Astrocyte (in vitro differentiated cells and primary cell): ENCODE measurements around the gene SLC17A1. TPM values are rescaled to one million over a fixed set of nuclear protein-coding genes. Genes with fewer than 3 reads are reported as not detected.

Experiments used
- DNase-seq: peaks from one replicate; pipeline ENCODE4 v3.0.0-alpha.2; 2010; ENCODE audit warnings: low read depth
- FAIRE-seq: peaks from 2 replicates; lab custom pipeline; 2011; peaks lifted over from hg19 to GRCh38; lab: Jason Lieb, UNC
- H2AFZ ChIP-seq: 2 replicates; pipeline ENCODE4 v1.6.0; 2012; ENCODE audit warnings: low read depth, low read length, inconsistent platforms
- H3K27ac ChIP-seq: 2 replicates; pipeline ENCODE4 v1.5.1; 2011; ENCODE audit warnings: low read depth, low read length, inconsistent platforms
- H3K27me3 ChIP-seq: 2 replicates; pipeline ENCODE4 v1.6.0; 2011; ENCODE audit warnings: low read length, inconsistent platforms; ENCODE audit not compliant: insufficient read depth
- H3K36me3 ChIP-seq: 2 replicates; pipeline ENCODE4 v1.5.1; 2011; ENCODE audit warnings: low read length, inconsistent platforms; ENCODE audit not compliant: insufficient read depth
- H3K4me1 ChIP-seq: 2 replicates; pipeline ENCODE4 v1.5.1; 2011; ENCODE audit warnings: low read length, inconsistent platforms; ENCODE audit not compliant: insufficient read depth
- H3K4me2 ChIP-seq: 2 replicates; pipeline ENCODE4 v1.6.0; 2012; ENCODE audit warnings: low read length, inconsistent platforms
- H3K4me3 ChIP-seq: 2 replicates; pipeline ENCODE4 v1.5.1; 2011; ENCODE audit warnings: low read depth, mild to moderate bottlenecking, low read length, inconsistent platforms; ENCODE audit not compliant: insufficient read depth
- H3K79me2 ChIP-seq: 2 replicates; pipeline ENCODE4 v1.6.0; 2012; ENCODE audit warnings: mild to moderate bottlenecking, low read length, inconsistent platforms; ENCODE audit not compliant: insufficient read depth
- H3K9ac ChIP-seq: 2 replicates; pipeline ENCODE4 v1.6.0; 2012; ENCODE audit warnings: mild to moderate bottlenecking, low read length, inconsistent platforms
- H3K9me3 ChIP-seq: 2 replicates; pipeline ENCODE4 v1.5.1; 2012; ENCODE audit warnings: low read depth, mild to moderate bottlenecking, low read length, inconsistent platforms; ENCODE audit not compliant: insufficient read depth
- H4K20me1 ChIP-seq: 2 replicates; pipeline ENCODE4 v1.6.0; 2012; ENCODE audit warnings: low read length, inconsistent platforms; ENCODE audit not compliant: insufficient read depth
- H3K27ac Mint-ChIP-seq: one replicate; pipeline ENCODE4 v1.8.0; 2021; ENCODE audit warnings: mild to moderate bottlenecking, mixed read lengths; ENCODE audit not compliant: unreplicated experiment
- H3K27me3 Mint-ChIP-seq: one replicate; pipeline ENCODE4 v1.8.0; 2021; ENCODE audit warnings: low read depth, mixed read lengths; ENCODE audit not compliant: unreplicated experiment
- H3K36me3 Mint-ChIP-seq: one replicate; pipeline ENCODE4 v1.8.0; 2021; ENCODE audit warnings: low read depth, mixed read lengths; ENCODE audit not compliant: unreplicated experiment
- H3K4me1 Mint-ChIP-seq: one replicate; pipeline ENCODE4 v1.8.0; 2021; ENCODE audit warnings: low read depth, mixed read lengths; ENCODE audit not compliant: unreplicated experiment
- H3K4me3 Mint-ChIP-seq: one replicate; pipeline ENCODE4 v1.8.0; 2021; ENCODE audit warnings: mild to moderate bottlenecking, moderate library complexity, mixed read lengths; ENCODE audit not compliant: unreplicated experiment
- H3K9me3 Mint-ChIP-seq: one replicate; pipeline ENCODE4 v1.8.0; 2021; ENCODE audit warnings: mild to moderate bottlenecking, mixed read lengths; ENCODE audit not compliant: unreplicated experiment
- EZH2 ChIP-seq: IDR thresholded peaks from 2 replicates; pipeline ENCODE4 v1.6.1; 2012; ENCODE audit warnings: mild to moderate bottlenecking, low read length, inconsistent platforms; ENCODE audit not compliant: insufficient read depth
- total RNA-seq: library from RNA; stranded (reverse); gene quantifications from 2 replicates; pipeline ENCODE4 v1.2.1, GENCODE V29; 2021
- TF ChIP-seq, protein P1 (sequence below): IDR thresholded peaks from 2 replicates; pipeline ENCODE4 v1.5.1; 2011; ENCODE audit warnings: low read depth, mild to moderate bottlenecking, inconsistent platforms, low read length, moderate library complexity; ENCODE audit not compliant: insufficient read depth

SLC17A1 gene
- total RNA-seq, 1 donor from 2014 or later = not detected

DNA sequence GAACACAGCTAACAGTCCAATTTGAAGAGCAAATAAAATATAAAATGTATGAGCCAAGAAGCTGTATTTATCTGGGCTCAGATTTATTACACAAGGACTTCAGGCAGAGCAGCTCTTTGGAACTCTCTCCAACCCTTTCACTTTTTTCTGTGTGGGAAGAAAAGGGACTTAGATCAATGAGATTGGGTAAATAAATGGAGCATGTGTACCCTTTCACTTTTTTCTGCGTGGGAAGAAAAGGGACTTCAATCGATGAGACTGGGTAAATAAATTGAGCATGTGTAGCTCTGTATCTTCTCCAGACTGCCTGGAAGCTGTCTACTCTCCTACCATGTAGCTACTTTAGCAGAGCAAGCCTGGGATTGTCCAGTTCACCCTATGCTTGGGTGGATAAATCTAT lies 31.5 kb upstream of the SLC17A1 start:
- no peak overlapping the region for H2AFZ ChIP-seq
- H3K4me1 ChIP-seq = no peaks in the 10 kb centered on the region
- DNase-seq (no peak), FAIRE-seq (no peak)
- Mint-ChIP-seq H3K4me1 (no peaks in the 10 kb centered on the region), H3K4me3 (no peak overlapping the region), H3K27ac (no peak overlapping the region), H3K27me3 (peaks cover 12% of the 10 kb centered on the region), H3K9me3 (peaks cover 2% of the 10 kb centered on the region), H3K36me3 (no peaks in the 10 kb centered on the region)
- no peak overlapping the region for H3K4me2 ChIP-seq
- H3K36me3 ChIP-seq = no peaks in the 10 kb centered on the region
- no peaks in the 10 kb centered on the region for H4K20me1 ChIP-seq
- H3K79me2 ChIP-seq = no peaks in the 10 kb centered on the region
- no peaks in the 10 kb centered on the region for H3K9me3 ChIP-seq
- no peak overlapping the region for H3K27ac ChIP-seq
- no peak overlapping the region for H3K9ac ChIP-seq
- no peaks in the 10 kb centered on the region for H3K27me3 ChIP-seq
- H3K4me3 ChIP-seq = no peak overlapping the region
- TF ChIP-seq, protein P1, sequence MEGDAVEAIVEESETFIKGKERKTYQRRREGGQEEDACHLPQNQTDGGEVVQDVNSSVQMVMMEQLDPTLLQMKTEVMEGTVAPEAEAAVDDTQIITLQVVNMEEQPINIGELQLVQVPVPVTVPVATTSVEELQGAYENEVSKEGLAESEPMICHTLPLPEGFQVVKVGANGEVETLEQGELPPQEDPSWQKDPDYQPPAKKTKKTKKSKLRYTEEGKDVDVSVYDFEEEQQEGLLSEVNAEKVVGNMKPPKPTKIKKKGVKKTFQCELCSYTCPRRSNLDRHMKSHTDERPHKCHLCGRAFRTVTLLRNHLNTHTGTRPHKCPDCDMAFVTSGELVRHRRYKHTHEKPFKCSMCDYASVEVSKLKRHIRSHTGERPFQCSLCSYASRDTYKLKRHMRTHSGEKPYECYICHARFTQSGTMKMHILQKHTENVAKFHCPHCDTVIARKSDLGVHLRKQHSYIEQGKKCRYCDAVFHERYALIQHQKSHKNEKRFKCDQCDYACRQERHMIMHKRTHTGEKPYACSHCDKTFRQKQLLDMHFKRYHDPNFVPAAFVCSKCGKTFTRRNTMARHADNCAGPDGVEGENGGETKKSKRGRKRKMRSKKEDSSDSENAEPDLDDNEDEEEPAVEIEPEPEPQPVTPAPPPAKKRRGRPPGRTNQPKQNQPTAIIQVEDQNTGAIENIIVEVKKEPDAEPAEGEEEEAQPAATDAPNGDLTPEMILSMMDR = no peak
- TF ChIP-seq EZH2 = no peak

DNA sequence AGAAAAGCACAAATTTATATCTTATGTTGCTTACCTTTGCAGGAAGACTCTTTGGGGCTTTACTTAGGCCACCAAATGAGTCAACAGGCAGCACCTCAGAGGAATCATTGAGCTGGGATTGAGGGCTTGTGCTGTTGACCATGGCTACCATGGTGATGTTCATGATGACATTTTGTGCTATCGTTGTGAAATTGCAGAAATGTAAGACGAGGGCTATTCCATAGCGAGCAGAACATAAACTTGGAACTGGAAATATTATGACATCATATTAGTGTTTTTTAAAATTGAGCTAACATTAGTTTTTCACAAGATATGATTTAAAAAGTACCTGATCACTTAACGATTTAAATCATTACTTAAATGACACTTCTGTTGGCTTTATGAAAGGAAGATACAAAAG lies 30.3 kb upstream of the SLC17A1 start:
- H3K36me3 ChIP-seq = no peaks in the 10 kb centered on the region

DNA sequence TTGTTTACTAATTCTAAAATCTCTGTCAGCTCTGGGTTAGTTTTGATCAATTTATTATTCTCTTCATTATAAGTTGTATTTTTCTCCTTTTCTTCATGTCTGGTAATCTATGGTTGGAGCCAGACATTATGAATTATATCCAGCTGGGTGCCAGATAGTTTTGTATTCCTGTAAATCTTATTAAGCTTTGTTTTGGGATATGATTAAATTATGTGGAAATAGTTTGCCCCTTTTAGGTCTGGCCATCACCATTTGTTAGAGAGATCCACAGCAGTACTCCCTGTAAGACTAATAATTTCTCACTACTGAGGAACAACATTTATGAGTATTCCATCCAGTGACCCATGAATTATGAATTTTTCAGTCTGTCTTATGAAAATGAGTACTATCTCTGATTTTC lies 20.9 kb upstream of the SLC17A1 start:
- H3K4me2 ChIP-seq = no peak overlapping the region
- H3K4me1 Mint-ChIP-seq = no peaks in the 10 kb centered on the region
- H3K9me3 Mint-ChIP-seq = no peaks in the 10 kb centered on the region
- TF ChIP-seq EZH2 = no peak
- TF ChIP-seq, protein P1 = no peak
- no peaks in the 10 kb centered on the region for H3K9me3 ChIP-seq
- H3K27me3 ChIP-seq = no peaks in the 10 kb centered on the region
- no peaks in the 10 kb centered on the region for H4K20me1 ChIP-seq
- FAIRE-seq = no peak
- no peak overlapping the region for H3K9ac ChIP-seq
- H3K27me3 Mint-ChIP-seq = peaks cover 2% of the 10 kb centered on the region
- no peak overlapping the region for H3K4me3 Mint-ChIP-seq
- H3K27ac ChIP-seq = no peak overlapping the region
- no peak overlapping the region for H3K27ac Mint-ChIP-seq
- no peaks in the 10 kb centered on the region for H3K36me3 Mint-ChIP-seq
- no peak overlapping the region for H2AFZ ChIP-seq
- H3K79me2 ChIP-seq = no peaks in the 10 kb centered on the region
- DNase-seq = no peak
- no peaks in the 10 kb centered on the region for H3K4me1 ChIP-seq
- H3K36me3 ChIP-seq = no peaks in the 10 kb centered on the region
- H3K4me3 ChIP-seq = no peak overlapping the region

More for the DNA sequence above, 30.3 kb upstream of the SLC17A1 start:
- Mint-ChIP-seq H3K4me3 (no peak overlapping the region), H3K27ac (no peak overlapping the region), H3K27me3 (peaks cover 12% of the 10 kb centered on the region), H3K36me3 (no peaks in the 10 kb centered on the region), H3K9me3 (peaks cover 2% of the 10 kb centered on the region), H3K4me1 (no peaks in the 10 kb centered on the region)
- no peak for TF ChIP-seq EZH2
- TF ChIP-seq, protein P1 = no peak
- Histone ChIP-seq H3K4me2 (no peak overlapping the region), H3K9ac (no peak overlapping the region), H3K4me1 (no peaks in the 10 kb centered on the region), H2AFZ (no peak overlapping the region), H3K27ac (no peak overlapping the region), H3K79me2 (no peaks in the 10 kb centered on the region), H3K4me3 (no peak overlapping the region), H3K27me3 (no peaks in the 10 kb centered on the region), H3K9me3 (no peaks in the 10 kb centered on the region), H4K20me1 (no peaks in the 10 kb centered on the region)
- no peak for FAIRE-seq
- no peak for DNase-seq
